Upper lobe of right lung (tissue), 1 donor: Measurements from ENCODE around the gene REPIN1. TPM values are rescaled to one million over a fixed set of nuclear protein-coding genes. Genes with fewer than 3 reads are reported as not detected.

ENCODE experiments used
- ATAC-seq: fragments of 200-7000 bp; cut with Tn5 transposase; one replicate; pipeline ENCODE4 v1.9.1; 2020; ENCODE audit warnings: mild to moderate bottlenecking, moderate library complexity
- DNase-seq: peaks from one replicate; pipeline ENCODE4 v3.0.0-alpha.2; 2020
- H3K27ac ChIP-seq: fragments of 200-600 bp; one replicate; pipeline ENCODE4 v1.8.0; 2022
- H3K27me3 ChIP-seq: fragments of 200-600 bp; one replicate; pipeline ENCODE4 v1.8.0; 2022; ENCODE audit warnings: mild to moderate bottlenecking
- H3K36me3 ChIP-seq: fragments of 200-600 bp; one replicate; pipeline ENCODE4 v1.8.0; 2022
- H3K4me1 ChIP-seq: fragments of 200-600 bp; one replicate; pipeline ENCODE4 v1.8.0; 2022
- H3K4me3 ChIP-seq: fragments of 200-600 bp; one replicate; pipeline ENCODE4 v1.8.0; 2022; ENCODE audit warnings: mild to moderate bottlenecking
- H3K9me3 ChIP-seq: fragments of 200-600 bp; one replicate; pipeline ENCODE4 v1.8.0; 2022
- intact Hi-C: fragments of 100-400 bp; cut with DNase I; formaldehyde crosslinking; loops from one replicate; pipeline ENCODE4 v1.11.0; 2022
- total RNA-seq: library from RNA; stranded (reverse); fragmentation: NEBNext Ultra II Directional; extraction: Animal tissue kit (Norgen Biotek cat#: 25700); gene quantifications from one replicate; pipeline ENCODE4 v1.2.1, GENCODE V29; 2021
- TF ChIP-seq, protein P1 (sequence below): fragments of 200-600 bp; IDR thresholded peaks from one replicate; pipeline ENCODE4 v1.8.0; 2022; ENCODE audit warnings: antibody characterized with exemption
- donor health status: DM: no; HTN: yes; CAD: no; lungs with severe emphysema.

Gene REPIN1
- total RNA-seq, 1 donor from 2014 or later: 93.7 TPM

- Histone ChIP-seq H3K4me3 (no peak overlapping the region), H3K27ac (no peak overlapping the region), H3K9me3 (no peaks in the 10 kb centered on the region), H3K4me1 (peaks cover 10% of the 10 kb centered on the region), H3K27me3 (no peaks in the 10 kb centered on the region), H3K36me3 (peaks cover 5% of the 10 kb centered on the region)
- TF ChIP-seq, protein P1, sequence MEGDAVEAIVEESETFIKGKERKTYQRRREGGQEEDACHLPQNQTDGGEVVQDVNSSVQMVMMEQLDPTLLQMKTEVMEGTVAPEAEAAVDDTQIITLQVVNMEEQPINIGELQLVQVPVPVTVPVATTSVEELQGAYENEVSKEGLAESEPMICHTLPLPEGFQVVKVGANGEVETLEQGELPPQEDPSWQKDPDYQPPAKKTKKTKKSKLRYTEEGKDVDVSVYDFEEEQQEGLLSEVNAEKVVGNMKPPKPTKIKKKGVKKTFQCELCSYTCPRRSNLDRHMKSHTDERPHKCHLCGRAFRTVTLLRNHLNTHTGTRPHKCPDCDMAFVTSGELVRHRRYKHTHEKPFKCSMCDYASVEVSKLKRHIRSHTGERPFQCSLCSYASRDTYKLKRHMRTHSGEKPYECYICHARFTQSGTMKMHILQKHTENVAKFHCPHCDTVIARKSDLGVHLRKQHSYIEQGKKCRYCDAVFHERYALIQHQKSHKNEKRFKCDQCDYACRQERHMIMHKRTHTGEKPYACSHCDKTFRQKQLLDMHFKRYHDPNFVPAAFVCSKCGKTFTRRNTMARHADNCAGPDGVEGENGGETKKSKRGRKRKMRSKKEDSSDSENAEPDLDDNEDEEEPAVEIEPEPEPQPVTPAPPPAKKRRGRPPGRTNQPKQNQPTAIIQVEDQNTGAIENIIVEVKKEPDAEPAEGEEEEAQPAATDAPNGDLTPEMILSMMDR: peak; percentile 67
- intact Hi-C loops: no loop called here
- ATAC-seq (peak; percentile 97), DNase-seq (peak; percentile 91)
These were observed 20.3 kb downstream of the REPIN1 start for GRCh38 chr7:150388709-150389531.

GRCh38 chr7:150389532-150389816, 20.9 kb downstream of the REPIN1 start:
- intact Hi-C loops: no loop called here
- Histone ChIP-seq H3K27ac (no peak overlapping the region), H3K27me3 (no peaks in the 10 kb centered on the region), H3K36me3 (peaks cover 5% of the 10 kb centered on the region), H3K4me3 (no peak overlapping the region), H3K4me1 (peaks cover 10% of the 10 kb centered on the region), H3K9me3 (no peaks in the 10 kb centered on the region)
- TF ChIP-seq, protein P1: no peak
- no peak for DNase-seq
- ATAC-seq: no peak

GRCh38 chr7:150390205-150390604, 21.6 kb downstream of the REPIN1 start:
- H3K27ac ChIP-seq: no peak overlapping the region
- no peaks in the 10 kb centered on the region for H3K27me3 ChIP-seq
- DNase-seq (no peak), ATAC-seq (no peak)
- TF ChIP-seq, protein P1: no peak
- H3K4me3 ChIP-seq: no peak overlapping the region
- H3K9me3 ChIP-seq: no peaks in the 10 kb centered on the region
- H3K4me1 ChIP-seq: peaks cover 10% of the 10 kb centered on the region
- H3K36me3 ChIP-seq: peaks cover 5% of the 10 kb centered on the region
- intact Hi-C loops: no loop called here

- Histone ChIP-seq H3K4me1 (peaks cover 9% of the 10 kb centered on the region), H3K27ac (no peak overlapping the region), H3K27me3 (no peaks in the 10 kb centered on the region), H3K36me3 (peaks cover 11% of the 10 kb centered on the region), H3K4me3 (no peak overlapping the region), H3K9me3 (no peaks in the 10 kb centered on the region)
- DNase-seq: no peak
- no peak for ATAC-seq
- TF ChIP-seq, protein P1: no peak
- intact Hi-C loops: no loop called here
These were observed 24.7 kb downstream of the REPIN1 start for GRCh38 chr7:150393325-150393724.

GRCh38 chr7:150396426-150396825, 27.8 kb downstream of the REPIN1 start:
- no peak overlapping the region for H3K4me3 ChIP-seq
- TF ChIP-seq, protein P1: no peak
- no peaks in the 10 kb centered on the region for H3K9me3 ChIP-seq
- no peak overlapping the region for H3K27ac ChIP-seq
- H3K36me3 ChIP-seq: peaks cover 6% of the 10 kb centered on the region
- intact Hi-C loops: no loop called here
- no peaks in the 10 kb centered on the region for H3K27me3 ChIP-seq
- ATAC-seq: peak; percentile 6
- DNase-seq: peak; percentile 56
- H3K4me1 ChIP-seq: no peaks in the 10 kb centered on the region
